Measurements from ENCODE around the gene SIGLEC9. TPM values are rescaled to one million over a fixed set of nuclear protein-coding genes. Genes with fewer than 3 reads are reported as not detected.

Gene SIGLEC9
- total RNA-seq, 4 donors from 2014 or later, result 1.2 to 3.1 (median 1.9) TPM

DNA sequence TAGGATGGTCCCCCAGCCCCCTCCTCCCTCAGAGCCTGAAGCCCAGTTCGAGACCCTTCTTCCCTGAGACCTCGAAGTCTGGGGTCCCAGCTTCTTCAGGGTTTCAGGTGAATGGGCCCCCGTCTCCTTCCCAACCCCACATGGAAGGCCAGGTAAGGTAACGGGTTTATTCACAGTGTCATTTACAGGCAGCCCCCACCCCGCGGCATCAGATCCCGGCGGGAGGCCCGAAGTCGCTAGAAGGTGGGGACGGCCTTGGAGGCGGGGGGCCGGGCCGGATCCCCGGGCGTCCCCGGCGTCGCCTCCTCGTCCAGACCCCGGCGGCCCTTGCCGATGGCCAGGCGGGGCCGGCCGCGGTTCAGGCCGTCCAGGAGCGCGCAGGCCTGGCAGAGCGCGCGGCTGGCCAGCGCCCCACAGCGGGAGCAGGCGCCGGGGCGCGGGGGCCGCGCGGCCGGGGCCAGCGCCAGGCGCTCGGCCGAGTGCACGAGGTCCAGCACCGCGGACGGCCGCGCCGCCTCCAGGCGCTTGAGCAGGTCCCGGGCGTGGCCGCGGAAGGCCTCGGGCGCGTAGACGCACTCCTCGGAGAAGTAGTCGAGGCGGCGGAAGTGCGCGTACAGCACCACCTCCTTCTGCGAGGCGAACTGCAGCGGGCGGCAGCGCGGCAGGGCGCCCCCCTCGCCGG is 26.2 kb upstream of the SIGLEC9 start:
- H3K4me3 ChIP-seq (replicated peaks in 1 of 3), result no peak overlapping the region
- intact Hi-C loops (cut with DNase I), result loop anchor here (5.0 kb wide), 1 partner anchor 76 kb away; no protein-coding TSS in a partner anchor
- peak; percentile 54 for DNase-seq

DNA sequence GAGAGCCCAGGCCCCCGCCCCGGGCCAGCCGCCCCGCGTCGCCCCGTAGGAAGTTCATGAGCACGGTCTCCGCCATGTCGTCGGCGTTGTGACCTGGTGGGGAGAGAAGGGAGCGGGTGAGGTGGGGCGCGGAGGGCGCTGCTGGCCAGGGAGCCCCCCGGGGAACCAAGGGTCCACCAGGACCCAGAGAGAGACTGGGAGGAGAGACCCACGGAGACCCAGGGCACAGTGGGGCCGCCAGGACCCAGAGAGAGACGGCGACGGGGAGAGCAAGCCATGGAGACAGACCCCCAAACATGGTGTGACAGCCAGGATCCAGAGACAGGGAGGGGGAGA is 25.7 kb upstream of the SIGLEC9 start:
- TF ChIP-seq POLR2A (IDR thresholded peaks at IDR 0.05) (no peak), CTCF (IDR thresholded peaks at IDR 0.05) (no peak)
- WGBS, 2 donors, result 70 to 80% methylated on average over 10 of the region's 22 CpGs
- H3K27ac ChIP-seq, result no peak overlapping the region
- intact Hi-C loops (cut with DNase I), result loop anchor here (5.0 kb wide), 1 partner anchor 77 kb away; no protein-coding TSS in a partner anchor
- no peak for DNase-seq
- H3K4me3 ChIP-seq (replicated peaks in 1 of 3), result no peak overlapping the region
- H3K9me3 ChIP-seq, result no peaks in the 10 kb centered on the region
- H3K4me1 ChIP-seq, result peaks cover 11 to 12% of the 10 kb centered on the region in 2 donors
- H3K36me3 ChIP-seq, result peaks cover 0 to 17% of the 10 kb centered on the region in 2 donors
- H3K27me3 ChIP-seq, result no peaks in the 10 kb centered on the region

More for the DNA sequence above, 26.2 kb upstream of the SIGLEC9 start:
- WGBS, 2 donors, result 63 to 89% methylated on average over 5 to 10 of the region's 78 CpGs
- TF ChIP-seq POLR2A (IDR thresholded peaks at IDR 0.05) (no peak), CTCF (IDR thresholded peaks at IDR 0.05) (peak in 1 of 6 experiments; percentile 28)
- Histone ChIP-seq H3K36me3 (peaks cover 0 to 12% of the 10 kb centered on the region in 2 donors), H3K9me3 (no peaks in the 10 kb centered on the region), H3K4me1 (peaks cover 14 to 17% of the 10 kb centered on the region in 2 donors), H3K27ac (no peak overlapping the region), H3K27me3 (no peaks in the 10 kb centered on the region)

DNA sequence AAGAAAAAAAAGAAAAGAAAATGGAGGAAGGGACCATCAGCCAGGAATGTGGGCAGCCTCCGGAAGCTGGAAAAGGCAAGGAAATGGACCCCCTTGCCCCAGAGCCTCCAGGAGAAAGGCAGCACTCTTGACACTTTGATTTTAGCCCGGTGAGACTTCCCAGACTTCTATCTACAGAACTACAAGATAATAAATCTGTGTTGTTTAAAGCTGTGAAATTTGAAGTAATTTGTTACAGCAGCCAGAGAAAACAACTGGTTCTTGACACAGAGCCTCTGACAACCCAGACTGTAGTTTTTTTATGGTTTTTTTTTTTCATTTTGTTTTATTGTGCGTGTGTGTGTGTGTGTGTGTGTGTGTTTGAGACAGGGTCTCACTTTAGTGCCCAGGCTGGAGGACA is 24.1 kb upstream of the SIGLEC9 start:
- WGBS, 2 donors, result 69 to 83% methylated on average over 3 of the region's 3 CpGs
- no peaks in the 10 kb centered on the region for H3K27me3 ChIP-seq
- no peak overlapping the region for H3K27ac ChIP-seq
- H3K4me1 ChIP-seq, result peaks cover 0 to under 1% of the 10 kb centered on the region in 2 donors
- intact Hi-C loops (cut with DNase I), result no loop called here
- TF ChIP-seq POLR2A (IDR thresholded peaks at IDR 0.05) (no peak), CTCF (IDR thresholded peaks at IDR 0.05) (no peak)
- no peak for DNase-seq
- no peak overlapping the region for H3K4me3 ChIP-seq (replicated peaks in 1 of 3)
- H3K36me3 ChIP-seq, result peaks cover 0 to 17% of the 10 kb centered on the region in 2 donors
- no peaks in the 10 kb centered on the region for H3K9me3 ChIP-seq

DNA sequence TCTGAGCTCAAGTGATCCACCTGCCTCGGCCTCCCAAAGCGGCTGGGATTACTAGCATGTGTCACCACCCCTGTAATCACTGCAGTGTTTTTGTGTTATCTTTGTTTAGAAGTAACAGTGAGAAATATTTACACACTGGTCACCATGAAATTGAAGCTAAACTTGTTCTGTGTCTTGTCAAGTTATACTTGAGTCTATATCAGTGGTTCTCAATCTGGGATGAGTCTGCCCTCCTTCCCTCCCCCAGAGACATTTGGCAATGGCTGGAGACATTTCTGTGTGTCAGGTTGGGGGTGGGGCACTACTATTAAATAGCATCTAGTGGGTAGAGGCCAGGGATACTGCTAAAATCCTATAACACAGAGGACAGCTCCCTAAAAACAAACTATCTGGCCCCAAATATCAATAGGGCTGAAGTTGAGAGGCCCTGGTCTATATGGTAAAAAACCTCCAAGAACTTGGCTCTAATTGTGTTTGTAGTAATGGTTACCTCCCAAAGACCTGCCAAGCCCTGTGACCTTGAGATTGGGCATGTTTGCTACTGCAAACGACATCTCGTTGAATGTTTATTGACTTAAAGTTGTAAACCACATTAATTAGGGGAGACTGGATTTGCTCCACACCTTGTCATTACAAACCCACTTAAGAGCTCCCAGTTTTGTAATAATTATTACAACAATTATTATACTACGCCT is 23.4 kb upstream of the SIGLEC9 start:
- intact Hi-C loops (cut with DNase I), result no loop called here
- Histone ChIP-seq H3K27ac (no peak overlapping the region), H3K4me3 (replicated peaks in 1 of 3) (no peak overlapping the region), H3K4me1 (no peaks in the 10 kb centered on the region), H3K9me3 (no peaks in the 10 kb centered on the region), H3K27me3 (no peaks in the 10 kb centered on the region), H3K36me3 (peaks cover 0 to 17% of the 10 kb centered on the region in 2 donors)
- no peak for DNase-seq
- TF ChIP-seq CTCF (IDR thresholded peaks at IDR 0.05), result no peak
- no peak for TF ChIP-seq POLR2A (IDR thresholded peaks at IDR 0.05)
- 84% methylated on average over 5 of the region's 5 CpGs for WGBS, 2 donors

DNA sequence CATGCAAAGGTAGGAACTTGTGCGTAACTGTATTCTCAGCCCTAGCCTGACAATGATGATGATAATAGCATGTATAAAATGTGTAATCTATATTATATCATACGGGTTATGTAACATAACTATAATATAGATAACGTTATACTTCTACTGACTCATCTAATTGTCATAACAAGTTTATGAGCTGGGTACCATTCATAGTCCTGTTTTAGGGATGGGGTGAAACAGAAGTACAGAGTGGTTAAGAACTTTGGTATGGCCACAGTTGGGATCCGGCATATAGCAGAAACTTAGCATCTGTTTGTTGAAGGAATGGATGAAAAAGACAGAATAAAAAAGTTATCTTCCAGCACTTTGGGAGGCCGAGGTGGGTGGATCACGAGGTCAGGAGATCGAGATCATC is 21.7 kb upstream of the SIGLEC9 start:
- WGBS, 2 donors, result 95 to 96% methylated on average over 7 of the region's 7 CpGs
- Histone ChIP-seq H3K4me3 (replicated peaks in 1 of 3) (no peak overlapping the region), H3K27me3 (no peaks in the 10 kb centered on the region), H3K9me3 (no peaks in the 10 kb centered on the region), H3K36me3 (peaks cover 0 to 17% of the 10 kb centered on the region in 2 donors), H3K27ac (no peak overlapping the region), H3K4me1 (peaks cover 7 to 12% of the 10 kb centered on the region in 2 donors)
- DNase-seq, result no peak
- intact Hi-C loops (cut with DNase I), result no loop called here
- TF ChIP-seq CTCF (IDR thresholded peaks at IDR 0.05) (no peak), POLR2A (IDR thresholded peaks at IDR 0.05) (no peak)
